Loucy (cell line): ENCODE results near the gene TM4SF18.

ENCODE experiments used
- CTCF ChIP-seq: fragments of 200-600 bp; sonication (generic); conservative IDR thresholded peaks from 2 replicates; pipeline ENCODE4 v1.5.1; 2014; ENCODE audit warnings: mild to moderate bottlenecking, antibody characterized with exemption, low read length
- EZH2phosphoT487 ChIP-seq: fragments of 200-600 bp; IDR thresholded peaks from 2 replicates; pipeline ENCODE4 v1.6.1; 2018; ENCODE audit warnings: antibody characterized with exemption, mild to moderate bottlenecking, moderate library complexity, borderline replicate concordance

GRCh38 chr3:149321136-149321535, 12.3 kb downstream of the TM4SF18 start:
- TF ChIP-seq CTCF (no peak), EZH2phosphoT487 (no peak)
